Activated T-cell treated with anti-CD3 and anti-CD28 coated beads, Interleukin-2, amount 50 U/mL, for 48 hours (primary cell): ENCODE results near the gene CEP104.

Source experiments
- DNase-seq, 2 experiments: peaks; one replicate each; pipeline ENCODE4 v3.0.0-alpha.2; 2020

The CEP104 gene

GRCh38 chr1:3795453-3796214, 61.4 kb downstream of the CEP104 start:
- peak in 1 of 2 experiments; percentile 43 for DNase-seq

- DNase-seq = no peak
These were observed 66.1 kb downstream of the CEP104 start for GRCh38 chr1:3790952-3791351.

- no peak for DNase-seq
These were observed 66.5 kb downstream of the CEP104 start for GRCh38 chr1:3790500-3790923.

DNA sequence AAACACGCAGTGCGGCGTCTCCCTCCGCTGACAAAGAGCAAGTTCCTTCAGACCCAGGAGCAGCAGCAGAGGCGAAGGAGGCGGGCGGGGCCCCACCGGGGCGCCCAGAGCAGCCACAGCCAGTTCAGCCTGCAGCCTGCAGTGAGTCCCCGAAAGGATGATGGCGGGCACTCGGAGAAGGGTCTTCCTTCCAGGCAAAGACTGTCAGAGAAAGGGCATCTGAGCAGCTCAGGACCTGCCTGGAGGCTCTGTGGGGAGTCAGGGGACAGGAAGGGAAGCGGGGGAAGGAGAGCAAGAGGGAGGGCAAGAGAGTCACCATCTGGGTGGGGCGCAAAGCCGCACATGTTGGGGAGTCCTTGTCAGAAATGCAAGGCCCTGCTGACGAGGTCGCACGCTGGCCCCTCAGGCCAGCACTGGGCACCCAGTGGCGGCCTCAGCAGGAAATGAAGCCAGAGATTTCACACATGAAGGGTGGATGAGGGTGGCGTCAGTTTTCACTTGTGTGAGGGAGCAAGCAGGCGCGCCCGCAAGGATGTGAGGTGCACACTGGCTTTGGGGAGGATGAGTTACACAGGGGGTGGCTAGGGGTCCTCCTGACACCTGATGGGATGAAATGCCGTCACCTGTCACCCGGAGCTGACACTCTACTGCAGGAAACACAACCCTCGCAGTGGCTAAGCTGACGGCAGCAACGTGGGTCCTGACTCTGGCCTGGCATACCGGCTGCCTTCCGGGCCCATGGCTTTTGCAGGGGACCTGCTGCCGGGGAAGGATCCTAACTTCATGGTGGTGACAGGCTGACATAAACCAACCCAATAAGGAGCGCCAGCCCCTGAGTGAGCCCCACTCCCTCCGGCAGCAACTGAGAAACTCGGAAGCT, 67.3 kb downstream of the CEP104 start:
- DNase-seq = no peak

DNA sequence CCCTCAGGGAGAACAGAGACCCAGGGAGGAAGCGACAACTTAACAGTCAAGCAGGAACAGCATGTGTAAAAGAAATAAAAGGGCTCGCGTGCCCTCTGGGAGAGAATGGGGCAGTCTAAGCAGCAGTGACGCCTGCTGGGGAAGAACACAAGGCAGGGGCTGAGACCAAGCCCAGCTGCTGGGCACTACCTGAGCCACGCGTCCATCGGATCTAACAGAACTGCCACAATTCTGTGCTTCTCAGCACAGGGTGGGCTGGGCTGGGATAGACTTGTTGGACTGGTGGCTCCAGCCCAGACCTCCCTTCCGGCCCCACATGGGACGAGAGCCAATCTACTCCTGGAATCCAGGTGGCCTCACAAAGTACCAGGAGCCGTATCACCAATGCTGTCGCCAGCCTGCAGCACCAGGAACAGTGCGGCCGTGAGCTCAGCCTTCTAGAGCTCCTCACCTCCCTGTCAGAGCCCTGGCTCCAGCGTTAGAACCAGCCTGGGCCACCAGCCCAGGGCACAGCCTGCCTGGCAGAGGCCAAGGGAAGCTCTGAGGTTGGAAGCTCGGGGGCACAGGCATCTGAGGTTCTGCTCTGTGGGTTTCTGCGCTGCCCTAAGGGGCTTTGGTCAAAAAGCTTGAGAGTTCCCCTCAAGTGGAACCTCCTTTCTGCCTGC, 68.1 kb downstream of the CEP104 start:
- no peak for DNase-seq

DNA sequence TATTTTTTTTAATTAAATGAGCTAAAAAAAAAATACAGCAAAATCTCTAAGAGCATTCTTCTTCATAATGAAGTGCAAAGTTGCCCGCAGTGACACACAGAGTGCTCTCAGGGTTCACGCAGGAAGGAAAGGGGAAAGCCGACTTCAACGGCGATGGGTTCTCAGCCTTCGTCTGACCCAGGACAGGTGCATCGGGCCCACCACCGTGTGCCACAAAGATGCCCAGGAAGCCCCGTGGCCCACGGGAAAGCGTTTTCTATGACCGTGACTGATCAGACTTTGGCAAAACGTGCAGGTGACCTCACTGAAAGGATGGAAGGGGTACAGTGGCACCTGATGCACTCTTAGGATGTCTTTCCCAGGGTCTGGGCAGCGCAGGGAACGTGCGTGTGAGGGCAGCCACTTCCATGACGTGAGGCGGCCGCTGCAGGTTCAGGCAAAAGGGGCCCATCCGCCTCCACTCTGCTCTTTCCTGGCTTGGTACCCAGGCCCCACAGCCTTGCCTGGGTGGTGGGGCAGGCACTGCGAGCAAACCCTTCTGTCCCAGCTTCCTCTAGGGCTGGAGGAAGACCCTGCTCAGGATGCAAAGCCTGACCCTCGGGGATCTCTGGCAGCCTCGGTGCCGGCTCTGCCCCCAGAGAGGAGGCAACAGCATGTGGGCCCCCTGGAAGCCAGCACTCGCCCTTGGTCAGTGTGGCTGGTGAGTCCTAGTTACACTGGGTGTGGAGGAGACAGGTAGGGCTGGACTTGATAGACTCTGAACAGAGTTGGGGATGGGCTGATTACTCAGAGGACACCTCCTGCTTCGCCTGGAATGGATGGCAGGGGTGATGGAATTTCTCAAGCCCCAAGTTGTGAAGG, 69.0 kb downstream of the CEP104 start:
- no peak for DNase-seq

GRCh38 chr1:3787349-3787715, 69.7 kb downstream of the CEP104 start:
- peak in 1 of 2 experiments; percentile 33 for DNase-seq

- no peak for DNase-seq
These were observed 70.3 kb downstream of the CEP104 start for GRCh38 chr1:3786468-3787348.

GRCh38 chr1:3785456-3786157, 71.4 kb downstream of the CEP104 start:
- peak in 1 of 2 experiments; percentile 43 for DNase-seq

DNA sequence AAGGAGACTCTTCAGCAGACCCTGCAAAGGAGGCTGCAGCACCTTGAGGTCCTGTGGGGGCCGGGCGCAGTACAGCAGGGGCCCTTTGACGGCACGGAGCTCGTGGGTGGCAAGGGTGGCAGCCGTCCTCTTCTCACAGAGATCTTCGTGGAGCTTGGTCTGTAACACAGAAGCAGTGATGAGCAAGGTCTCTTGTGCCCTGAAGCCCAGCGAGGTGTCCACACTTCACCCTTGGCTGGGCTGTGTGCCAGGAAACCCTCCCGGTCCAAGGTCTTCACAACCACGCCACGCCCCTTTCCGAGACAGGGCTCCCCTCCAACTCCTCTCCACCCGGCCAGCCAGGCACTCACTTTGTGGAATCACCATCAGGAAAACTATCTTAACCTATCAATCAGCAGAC, 72.0 kb downstream of the CEP104 start:
- no peak for DNase-seq

DNA sequence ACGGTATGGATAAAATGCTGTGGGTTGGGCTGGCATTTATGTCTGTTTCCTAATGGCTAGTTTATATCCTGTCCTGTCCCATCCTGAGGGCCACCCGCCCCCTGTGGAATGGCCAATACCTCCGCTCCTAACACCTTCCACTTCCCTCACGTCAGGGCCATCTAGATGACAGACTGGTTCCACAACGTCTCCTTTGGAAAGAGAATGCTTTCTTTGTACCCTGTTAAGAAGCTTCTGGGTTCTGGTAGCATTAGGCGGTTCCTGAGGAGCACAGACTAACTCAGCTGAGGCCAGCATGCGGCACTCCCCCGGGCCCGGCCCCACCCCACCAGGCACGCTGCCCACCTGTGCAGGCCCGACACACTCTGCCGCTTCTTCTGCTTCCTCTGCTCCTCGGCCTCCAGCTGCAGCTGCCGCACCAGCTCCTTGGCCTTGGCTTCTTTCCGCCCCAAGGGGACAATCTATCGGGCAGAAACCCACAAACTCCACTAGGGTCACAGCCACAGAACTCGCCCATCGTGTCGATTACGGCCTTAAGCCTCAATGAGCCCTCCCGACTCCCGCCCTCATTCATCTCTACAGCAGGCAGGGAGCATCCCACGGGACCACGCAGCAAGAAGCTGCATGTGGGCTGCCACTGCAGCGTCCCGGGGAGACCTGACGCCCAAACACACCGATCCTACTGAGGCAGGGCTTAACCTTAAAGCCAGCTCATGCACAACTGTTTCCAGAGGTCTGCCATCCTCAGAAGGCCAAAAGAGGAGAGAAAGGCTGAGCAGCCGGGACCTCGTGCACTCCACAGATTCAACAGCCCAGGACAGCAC, 73.1 kb downstream of the CEP104 start:
- DNase-seq = no peak

- DNase-seq = no peak
These were observed 76.1 kb downstream of the CEP104 start for GRCh38 chr1:3780901-3781300.

GRCh38 chr1:3779912-3780416, 77.0 kb downstream of the CEP104 start:
- DNase-seq = no peak

DNA sequence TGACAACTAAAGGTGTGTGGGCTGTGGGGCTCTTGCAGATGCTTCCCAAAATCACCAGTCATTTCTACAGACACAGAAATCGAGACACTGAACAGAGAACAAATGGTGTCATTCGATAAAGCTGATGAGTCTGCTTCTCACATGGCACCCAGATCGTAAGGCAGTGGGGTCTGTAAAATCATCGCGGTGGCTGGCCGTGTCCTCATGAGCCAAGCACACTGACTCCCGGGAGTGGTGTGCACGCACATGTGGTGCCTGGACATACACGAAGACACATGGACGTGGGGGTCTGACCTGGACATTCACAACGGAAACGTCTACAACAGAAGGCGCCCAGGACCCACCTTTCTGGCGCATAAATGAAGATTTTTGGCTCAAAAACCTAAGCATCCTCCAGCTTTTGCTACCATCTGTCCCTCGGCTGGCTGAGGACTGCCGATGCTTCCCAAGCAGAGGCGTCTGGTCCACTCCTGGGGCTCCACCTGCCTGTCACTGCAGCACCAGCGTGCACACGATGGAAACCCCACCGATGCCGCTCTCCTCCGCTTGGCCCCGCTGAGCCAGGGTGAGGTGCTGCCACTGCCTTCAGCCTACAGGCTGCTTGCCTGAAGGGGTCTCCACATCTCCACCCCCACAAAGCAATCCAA, 77.6 kb downstream of the CEP104 start:
- no peak for DNase-seq

DNA sequence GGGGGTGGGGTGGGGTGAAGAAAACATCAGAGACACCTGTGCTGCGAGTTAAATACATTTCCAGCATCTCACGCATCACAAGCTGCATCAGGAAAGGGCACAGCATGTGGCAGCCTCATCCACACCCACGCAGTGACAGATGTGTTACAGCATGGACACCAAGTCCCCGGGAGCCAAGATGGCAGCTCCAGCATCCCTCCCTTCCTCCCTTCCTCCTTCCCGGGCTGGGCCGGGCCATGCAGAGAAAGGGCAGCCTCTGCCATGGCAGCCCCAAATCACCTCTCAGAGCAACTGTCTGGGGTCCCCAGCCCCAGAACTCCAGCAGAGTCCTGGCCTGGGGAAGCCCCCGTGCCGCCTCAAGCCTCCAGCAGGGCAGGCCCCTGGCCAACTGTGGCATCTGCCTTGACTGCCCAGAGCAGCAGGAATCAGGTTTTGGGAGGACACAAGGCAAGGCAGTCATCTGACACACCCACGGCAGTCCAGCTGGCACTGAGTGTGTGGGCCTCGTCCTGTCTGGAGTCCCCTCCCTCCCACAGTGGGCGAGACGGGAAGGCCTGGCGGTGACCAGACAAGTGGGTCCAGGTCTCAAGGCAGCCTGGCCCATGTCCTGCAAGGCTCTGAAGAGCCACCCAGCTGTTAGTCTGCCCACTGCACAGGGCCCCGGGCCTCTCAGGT, 78.3 kb downstream of the CEP104 start:
- no peak for DNase-seq

DNA sequence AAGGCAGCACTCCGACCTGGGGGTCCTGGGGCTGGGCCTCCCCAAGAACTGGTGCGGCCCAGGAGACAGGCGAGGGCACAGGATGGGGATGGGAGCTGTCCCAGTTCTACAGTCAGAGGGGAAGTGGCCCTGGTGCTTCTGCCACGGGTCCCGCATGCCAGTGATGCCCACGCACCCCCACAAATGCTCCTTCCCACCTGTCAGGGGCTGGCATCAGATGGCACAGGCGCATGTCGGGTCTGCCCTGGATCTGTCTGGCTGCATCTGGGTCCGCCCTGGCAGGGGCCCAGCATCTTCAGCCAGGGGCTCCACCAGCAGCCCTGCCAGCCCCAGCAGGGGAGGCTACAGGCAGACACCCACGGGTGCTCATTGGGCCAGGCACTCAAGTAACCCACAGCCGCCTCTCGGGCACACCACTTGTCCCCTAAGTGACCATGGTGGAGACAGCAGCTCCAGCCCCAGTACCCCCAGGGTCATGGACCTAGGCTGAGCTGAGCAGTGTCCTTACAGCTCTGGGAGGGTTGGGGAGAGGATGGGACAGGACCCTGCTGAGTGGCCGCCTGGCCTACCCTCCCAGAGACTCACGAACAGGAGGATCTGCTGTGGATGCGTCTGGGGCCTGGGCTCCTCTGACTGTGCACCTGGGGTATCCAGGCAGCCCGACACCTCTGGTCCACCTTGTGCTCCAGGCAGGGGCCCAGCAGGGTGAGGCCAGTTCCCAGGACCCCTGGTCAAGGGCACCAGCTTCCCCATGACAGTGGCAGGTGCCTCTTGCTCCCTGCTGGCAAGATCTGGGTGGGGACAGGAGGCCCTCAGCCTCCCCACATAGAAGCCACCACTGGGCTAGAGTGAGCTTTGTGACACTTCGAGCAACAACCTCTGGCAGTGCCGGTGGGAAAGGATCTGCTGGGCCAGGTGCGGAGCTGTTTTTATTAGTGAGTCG, 79.1 kb downstream of the CEP104 start:
- DNase-seq = no peak

DNA sequence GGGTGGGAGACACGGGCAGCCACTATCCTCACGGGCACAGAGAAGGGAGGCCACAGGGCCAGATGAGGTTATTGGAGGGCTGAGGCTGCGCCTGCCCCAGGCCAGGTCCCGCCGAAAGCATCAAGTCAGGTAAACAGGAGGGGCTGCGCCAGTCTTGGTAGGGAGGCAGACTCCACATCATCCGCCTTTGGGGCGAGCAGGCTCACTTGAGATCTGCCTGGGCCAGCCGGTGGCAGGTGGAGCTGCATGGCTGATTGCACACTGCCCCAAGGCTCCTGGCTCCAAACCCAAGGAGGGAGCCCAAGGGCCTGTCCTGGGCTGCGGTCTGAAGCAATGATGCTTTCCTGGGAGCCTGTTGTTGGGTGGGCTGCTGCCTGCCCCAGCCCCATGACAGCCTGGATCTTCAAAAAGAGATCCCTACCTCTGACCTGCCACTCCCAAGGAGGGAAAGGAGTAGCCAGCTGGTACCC, 79.9 kb downstream of the CEP104 start:
- no peak for DNase-seq
